ENCODE results near the gene CDH13.

The CDH13 gene

GRCh38 chr16:82860071-82860470, 233.3 kb downstream of the CDH13 start:
- H3K27ac ChIP-seq (ENCODE audit: low read depth, low read length) = no peak overlapping the region
- no peak overlapping the region for H2AFZ ChIP-seq (ENCODE audit: low read length, unreplicated experiment)
- H3K27me3 ChIP-seq (ENCODE audit: insufficient read depth, low read length) = no peaks in the 10 kb centered on the region
- H3K36me3 ChIP-seq (ENCODE audit: insufficient read depth, low read length) = no peaks in the 10 kb centered on the region
- H3K79me2 ChIP-seq (ENCODE audit: control insufficient read depth, insufficient read depth, low read length, unreplicated experiment) = no peaks in the 10 kb centered on the region
- no peaks in the 10 kb centered on the region for H3K4me1 ChIP-seq (ENCODE audit: control insufficient read depth, insufficient read depth, low read length, unreplicated experiment)
- H3K4me3 ChIP-seq (ENCODE audit: low read depth, low read length) = no peak overlapping the region

GRCh38 chr16:82862057-82862456, 235.3 kb downstream of the CDH13 start:
- no peak overlapping the region for H2AFZ ChIP-seq (ENCODE audit: low read length, unreplicated experiment)
- no peaks in the 10 kb centered on the region for H3K36me3 ChIP-seq (ENCODE audit: insufficient read depth, low read length)
- no peaks in the 10 kb centered on the region for H3K4me1 ChIP-seq (ENCODE audit: control insufficient read depth, insufficient read depth, low read length, unreplicated experiment)
- no peaks in the 10 kb centered on the region for H3K27me3 ChIP-seq (ENCODE audit: insufficient read depth, low read length)
- no peak overlapping the region for H3K27ac ChIP-seq (ENCODE audit: low read depth, low read length)
- no peaks in the 10 kb centered on the region for H3K79me2 ChIP-seq (ENCODE audit: control insufficient read depth, insufficient read depth, low read length, unreplicated experiment)
- no peak overlapping the region for H3K4me3 ChIP-seq (ENCODE audit: low read depth, low read length)

- Histone ChIP-seq H3K27me3 (ENCODE audit: insufficient read depth, low read length) (no peaks in the 10 kb centered on the region), H2AFZ (ENCODE audit: low read length, unreplicated experiment) (no peak overlapping the region), H3K79me2 (ENCODE audit: control insufficient read depth, insufficient read depth, low read length, unreplicated experiment) (no peaks in the 10 kb centered on the region), H3K4me1 (ENCODE audit: control insufficient read depth, insufficient read depth, low read length, unreplicated experiment) (no peaks in the 10 kb centered on the region), H3K27ac (ENCODE audit: low read depth, low read length) (no peak overlapping the region), H3K36me3 (ENCODE audit: insufficient read depth, low read length) (no peaks in the 10 kb centered on the region), H3K4me3 (ENCODE audit: low read depth, low read length) (no peak overlapping the region)
Observed at GRCh38 chr16:82864332-82865040, 237.7 kb downstream of the CDH13 start.

GRCh38 chr16:82865412-82865811, 238.6 kb downstream of the CDH13 start:
- no peaks in the 10 kb centered on the region for H3K79me2 ChIP-seq (ENCODE audit: control insufficient read depth, insufficient read depth, low read length, unreplicated experiment)
- no peaks in the 10 kb centered on the region for H3K27me3 ChIP-seq (ENCODE audit: insufficient read depth, low read length)
- H2AFZ ChIP-seq (ENCODE audit: low read length, unreplicated experiment) = no peak overlapping the region
- no peaks in the 10 kb centered on the region for H3K4me1 ChIP-seq (ENCODE audit: control insufficient read depth, insufficient read depth, low read length, unreplicated experiment)
- no peak overlapping the region for H3K4me3 ChIP-seq (ENCODE audit: low read depth, low read length)
- H3K36me3 ChIP-seq (ENCODE audit: insufficient read depth, low read length) = no peaks in the 10 kb centered on the region
- no peak overlapping the region for H3K27ac ChIP-seq (ENCODE audit: low read depth, low read length)

- no peaks in the 10 kb centered on the region for H3K36me3 ChIP-seq (ENCODE audit: insufficient read depth, low read length)
- no peak overlapping the region for H2AFZ ChIP-seq (ENCODE audit: low read length, unreplicated experiment)
- H3K4me1 ChIP-seq (ENCODE audit: control insufficient read depth, insufficient read depth, low read length, unreplicated experiment) = no peaks in the 10 kb centered on the region
- H3K79me2 ChIP-seq (ENCODE audit: control insufficient read depth, insufficient read depth, low read length, unreplicated experiment) = no peaks in the 10 kb centered on the region
- no peak overlapping the region for H3K27ac ChIP-seq (ENCODE audit: low read depth, low read length)
- H3K27me3 ChIP-seq (ENCODE audit: insufficient read depth, low read length) = no peaks in the 10 kb centered on the region
- H3K4me3 ChIP-seq (ENCODE audit: low read depth, low read length) = no peak overlapping the region
Observed at GRCh38 chr16:82867485-82867884, 240.7 kb downstream of the CDH13 start.

- Histone ChIP-seq H3K4me1 (ENCODE audit: control insufficient read depth, insufficient read depth, low read length, unreplicated experiment) (no peaks in the 10 kb centered on the region), H3K79me2 (ENCODE audit: control insufficient read depth, insufficient read depth, low read length, unreplicated experiment) (no peaks in the 10 kb centered on the region), H3K4me3 (ENCODE audit: low read depth, low read length) (no peak overlapping the region), H3K36me3 (ENCODE audit: insufficient read depth, low read length) (no peaks in the 10 kb centered on the region), H3K27ac (ENCODE audit: low read depth, low read length) (no peak overlapping the region), H2AFZ (ENCODE audit: low read length, unreplicated experiment) (no peak overlapping the region), H3K27me3 (ENCODE audit: insufficient read depth, low read length) (no peaks in the 10 kb centered on the region)
Observed at GRCh38 chr16:82874271-82874670, 247.5 kb downstream of the CDH13 start.

- Histone ChIP-seq H3K27ac (ENCODE audit: low read depth, low read length) (no peak overlapping the region), H3K4me3 (ENCODE audit: low read depth, low read length) (no peak overlapping the region), H3K79me2 (ENCODE audit: control insufficient read depth, insufficient read depth, low read length, unreplicated experiment) (no peaks in the 10 kb centered on the region), H3K36me3 (ENCODE audit: insufficient read depth, low read length) (no peaks in the 10 kb centered on the region), H3K27me3 (ENCODE audit: insufficient read depth, low read length) (no peaks in the 10 kb centered on the region), H2AFZ (ENCODE audit: low read length, unreplicated experiment) (no peak overlapping the region), H3K4me1 (ENCODE audit: control insufficient read depth, insufficient read depth, low read length, unreplicated experiment) (no peaks in the 10 kb centered on the region)
Observed at GRCh38 chr16:82874672-82875071, 247.9 kb downstream of the CDH13 start.

- Histone ChIP-seq H3K4me3 (ENCODE audit: low read depth, low read length) (no peak overlapping the region), H3K4me1 (ENCODE audit: control insufficient read depth, insufficient read depth, low read length, unreplicated experiment) (no peaks in the 10 kb centered on the region), H3K36me3 (ENCODE audit: insufficient read depth, low read length) (no peaks in the 10 kb centered on the region), H3K27ac (ENCODE audit: low read depth, low read length) (no peak overlapping the region), H3K27me3 (ENCODE audit: insufficient read depth, low read length) (no peaks in the 10 kb centered on the region), H2AFZ (ENCODE audit: low read length, unreplicated experiment) (no peak overlapping the region), H3K79me2 (ENCODE audit: control insufficient read depth, insufficient read depth, low read length, unreplicated experiment) (no peaks in the 10 kb centered on the region)
Observed at GRCh38 chr16:82876951-82877350, 250.2 kb downstream of the CDH13 start.

GRCh38 chr16:82878466-82878865, 251.7 kb downstream of the CDH13 start:
- Histone ChIP-seq H3K36me3 (ENCODE audit: insufficient read depth, low read length) (no peaks in the 10 kb centered on the region), H3K27me3 (ENCODE audit: insufficient read depth, low read length) (no peaks in the 10 kb centered on the region), H3K79me2 (ENCODE audit: control insufficient read depth, insufficient read depth, low read length, unreplicated experiment) (no peaks in the 10 kb centered on the region), H3K4me1 (ENCODE audit: control insufficient read depth, insufficient read depth, low read length, unreplicated experiment) (no peaks in the 10 kb centered on the region), H3K4me3 (ENCODE audit: low read depth, low read length) (no peak overlapping the region), H2AFZ (ENCODE audit: low read length, unreplicated experiment) (no peak overlapping the region), H3K27ac (ENCODE audit: low read depth, low read length) (no peak overlapping the region)

- Histone ChIP-seq H3K27me3 (ENCODE audit: insufficient read depth, low read length) (no peaks in the 10 kb centered on the region), H3K79me2 (ENCODE audit: control insufficient read depth, insufficient read depth, low read length, unreplicated experiment) (no peaks in the 10 kb centered on the region), H2AFZ (ENCODE audit: low read length, unreplicated experiment) (no peak overlapping the region), H3K4me1 (ENCODE audit: control insufficient read depth, insufficient read depth, low read length, unreplicated experiment) (no peaks in the 10 kb centered on the region), H3K36me3 (ENCODE audit: insufficient read depth, low read length) (no peaks in the 10 kb centered on the region), H3K4me3 (ENCODE audit: low read depth, low read length) (no peak overlapping the region), H3K27ac (ENCODE audit: low read depth, low read length) (no peak overlapping the region)
Observed at GRCh38 chr16:82880346-82880745, 253.6 kb downstream of the CDH13 start.

- H3K4me1 ChIP-seq (ENCODE audit: control insufficient read depth, insufficient read depth, low read length, unreplicated experiment) = no peaks in the 10 kb centered on the region
- no peak overlapping the region for H3K4me3 ChIP-seq (ENCODE audit: low read depth, low read length)
- no peaks in the 10 kb centered on the region for H3K36me3 ChIP-seq (ENCODE audit: insufficient read depth, low read length)
- no peaks in the 10 kb centered on the region for H3K79me2 ChIP-seq (ENCODE audit: control insufficient read depth, insufficient read depth, low read length, unreplicated experiment)
- H3K27ac ChIP-seq (ENCODE audit: low read depth, low read length) = no peak overlapping the region
- H2AFZ ChIP-seq (ENCODE audit: low read length, unreplicated experiment) = no peak overlapping the region
- H3K27me3 ChIP-seq (ENCODE audit: insufficient read depth, low read length) = no peaks in the 10 kb centered on the region
Observed at GRCh38 chr16:82881516-82881915, 254.7 kb downstream of the CDH13 start.

Measured in ACC112 (cell line).